NCI-H1105 (cell line): ENCODE results near the gene KLK3.
"Not testable (repeated sequence)": the region's sequence is repeated elsewhere in the genome, so short reads cannot be mapped to it uniquely, and the experiment has no call there.

Experiments
- DNase-seq: peaks from one replicate; lab custom pipeline; 2025; lab: John Stamatoyannopoulos, UW

The KLK3 gene

DNA sequence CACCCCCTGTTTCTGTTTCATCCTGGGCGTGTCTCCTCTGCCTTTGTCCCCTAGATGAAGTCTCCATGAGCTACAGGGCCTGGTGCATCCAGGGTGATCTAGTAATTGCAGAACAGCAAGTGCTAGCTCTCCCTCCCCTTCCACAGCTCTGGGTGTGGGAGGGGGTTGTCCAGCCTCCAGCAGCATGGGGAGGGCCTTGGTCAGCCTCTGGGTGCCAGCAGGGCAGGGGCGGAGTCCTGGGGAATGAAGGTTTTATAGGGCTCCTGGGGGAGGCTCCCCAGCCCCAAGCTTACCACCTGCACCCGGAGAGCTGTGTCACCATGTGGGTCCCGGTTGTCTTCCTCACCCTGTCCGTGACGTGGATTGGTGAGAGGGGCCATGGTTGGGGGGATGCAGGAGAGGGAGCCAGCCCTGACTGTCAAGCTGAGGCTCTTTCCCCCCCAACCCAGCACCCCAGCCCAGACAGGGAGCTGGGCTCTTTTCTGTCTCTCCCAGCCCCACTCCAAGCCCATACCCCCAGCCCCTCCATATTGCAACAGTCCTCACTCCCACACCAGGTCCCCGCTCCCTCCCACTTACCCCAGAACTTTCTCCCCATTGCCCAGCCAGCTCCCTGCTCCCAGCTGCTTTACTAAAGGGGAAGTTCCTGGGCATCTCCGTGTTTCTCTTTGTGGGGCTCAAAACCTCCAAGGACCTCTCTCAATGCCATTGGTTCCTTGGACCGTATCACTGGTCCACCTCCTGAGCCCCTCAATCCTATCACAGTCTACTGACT is at the start of gene KLK3:
TSS of gene KLK3 (plus strand) at position 280 of the 775 bp plus-strand sequence. CDS start at position 321, 41 bp downstream.
- no peak for DNase-seq

DNA sequence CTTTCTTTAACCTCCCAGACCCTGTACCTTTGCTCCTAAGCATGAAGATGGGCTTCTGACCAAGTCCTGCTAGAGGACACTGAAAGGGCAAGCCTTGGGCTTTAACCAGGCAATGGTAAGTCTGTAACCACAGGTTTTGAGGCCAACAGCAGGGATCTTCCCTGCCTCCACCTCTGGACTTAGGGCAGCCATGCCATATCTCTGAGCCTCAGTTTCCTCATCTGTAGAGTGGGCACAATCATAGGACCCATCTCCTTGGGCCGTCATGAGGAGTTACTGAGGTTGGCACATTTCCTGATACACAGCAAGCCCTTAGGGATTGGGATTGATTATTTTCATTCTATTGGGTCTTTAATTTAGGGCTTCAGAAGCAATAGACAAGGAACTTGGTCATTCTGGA is 45.9 kb upstream of the KLK3 start:
- DNase-seq: no peak

DNA sequence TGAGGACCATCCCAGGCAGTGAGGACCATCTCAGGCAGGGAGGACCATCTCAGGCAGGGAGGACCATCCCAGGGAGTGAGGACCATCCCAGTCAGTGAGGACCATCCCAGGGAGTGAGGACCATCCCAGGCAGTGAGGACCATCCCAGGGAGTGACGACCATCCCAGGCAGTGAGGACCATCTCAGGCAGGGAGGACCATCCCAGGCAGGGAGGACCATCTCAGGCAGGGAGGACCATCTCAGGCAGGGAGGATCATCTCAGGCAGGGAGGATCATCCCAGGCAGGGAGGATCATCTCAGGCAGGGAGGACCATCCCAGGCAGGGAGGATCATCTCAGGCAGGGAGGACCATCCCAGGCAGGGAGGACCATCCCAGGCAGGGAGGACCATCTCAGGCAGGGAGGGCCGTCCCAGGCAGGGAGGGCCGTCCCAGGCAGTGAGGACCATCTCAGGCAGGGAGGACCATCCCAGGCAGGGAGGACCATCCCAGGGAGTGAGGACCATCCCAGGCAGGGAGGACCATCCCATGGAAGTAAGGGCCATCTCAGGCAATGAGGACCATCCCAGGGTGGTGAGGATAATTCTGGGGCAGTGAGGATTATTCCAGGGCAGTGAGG is 43.0 kb upstream of the KLK3 start:
- not testable (repeated sequence) for DNase-seq

- DNase-seq: no peak
These were observed 42.2 kb upstream of the KLK3 start for GRCh38 chr19:50812474-50812873.

- no peak for DNase-seq
These were observed 39.8 kb upstream of the KLK3 start for GRCh38 chr19:50814883-50815282.

DNA sequence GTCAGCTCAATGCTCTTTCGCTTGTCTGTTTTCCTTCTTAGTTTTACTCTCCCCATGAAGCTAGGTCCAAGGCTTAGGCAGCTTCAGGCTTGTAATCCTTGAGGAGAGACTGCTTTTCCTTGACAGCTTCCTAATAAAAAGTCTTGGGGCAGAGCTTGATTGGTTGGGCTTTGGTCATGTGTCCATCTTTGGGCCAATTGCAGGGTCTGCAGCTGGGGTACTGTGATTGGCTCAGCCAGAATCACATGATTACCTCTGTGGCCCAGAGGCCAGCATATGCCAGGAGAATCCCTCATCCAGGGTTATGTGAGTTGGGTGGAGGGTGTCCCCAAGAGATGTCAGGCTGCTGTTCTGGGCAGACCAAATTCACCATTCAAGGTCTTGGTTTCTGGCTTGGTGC is 39.3 kb upstream of the KLK3 start:
- DNase-seq: no peak

DNA sequence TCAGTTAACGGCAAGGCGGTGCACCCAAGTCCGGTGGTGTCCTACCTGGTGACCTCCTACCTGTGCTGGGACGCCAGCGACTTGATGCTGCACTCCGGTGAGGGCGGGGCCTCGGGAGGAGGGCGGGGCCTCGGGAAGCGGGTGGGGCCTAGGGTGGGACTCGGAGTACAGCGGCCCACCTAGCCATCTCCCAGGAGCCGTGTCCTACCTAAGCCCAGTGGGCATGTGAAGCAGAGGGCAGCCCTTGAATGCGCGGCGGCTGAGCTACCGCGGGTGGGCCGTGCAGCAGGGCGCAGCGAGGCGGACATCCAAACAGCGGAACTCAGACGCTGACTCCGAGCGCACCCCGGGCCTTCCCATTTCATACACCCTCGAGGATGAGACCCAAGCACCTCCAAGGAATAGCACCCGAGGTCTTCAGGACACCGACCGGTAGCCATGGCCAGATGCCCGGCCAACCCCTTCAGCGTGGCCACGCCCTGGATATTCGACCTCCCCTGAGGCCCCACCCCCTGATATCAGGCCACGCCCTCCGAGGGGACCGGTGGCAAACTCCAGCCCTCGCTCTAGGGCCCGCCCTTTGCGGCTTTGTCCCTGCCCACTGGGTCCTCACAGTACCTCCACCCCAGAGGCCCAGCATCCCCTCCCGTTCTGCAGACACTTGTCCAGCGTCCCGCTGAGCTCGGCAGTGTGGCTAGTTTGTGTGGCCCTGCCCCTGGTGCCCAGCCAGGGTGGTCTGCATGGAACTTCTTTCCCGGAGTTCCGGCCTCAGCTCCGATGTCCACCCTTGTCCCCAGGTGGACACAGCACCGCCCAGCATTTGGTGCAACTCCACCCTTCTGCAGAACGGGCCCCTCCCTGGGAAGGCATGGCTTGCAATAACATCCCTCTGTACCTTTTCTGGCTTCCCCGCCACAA is 36.5 kb upstream of the KLK3 start:
- DNase-seq: peak; percentile 73

- DNase-seq: no peak
These were observed 35.7 kb upstream of the KLK3 start for GRCh38 chr19:50818859-50819472.

- DNase-seq: no peak
These were observed 35.1 kb upstream of the KLK3 start for GRCh38 chr19:50819636-50820035.

DNA sequence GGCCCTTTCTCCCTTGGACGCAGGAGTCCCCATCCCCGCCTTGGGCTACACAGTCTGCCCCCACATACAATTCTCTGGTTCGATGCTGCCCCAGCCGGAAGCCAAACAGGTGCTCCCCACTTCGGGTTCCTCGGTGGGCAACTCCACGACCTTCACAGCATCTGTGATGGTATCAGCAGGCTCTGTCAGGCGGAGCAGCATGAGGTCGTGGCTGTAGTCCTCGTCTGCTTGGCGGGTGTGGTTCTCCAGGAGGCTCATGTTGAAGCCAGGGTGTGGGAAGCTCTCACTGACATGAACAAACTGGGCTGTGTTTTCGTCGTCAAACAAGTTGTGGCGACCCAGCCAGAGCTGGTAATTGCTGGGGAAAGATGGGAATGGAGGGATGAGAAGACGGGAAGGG is 34.6 kb upstream of the KLK3 start:
- DNase-seq: no peak

DNA sequence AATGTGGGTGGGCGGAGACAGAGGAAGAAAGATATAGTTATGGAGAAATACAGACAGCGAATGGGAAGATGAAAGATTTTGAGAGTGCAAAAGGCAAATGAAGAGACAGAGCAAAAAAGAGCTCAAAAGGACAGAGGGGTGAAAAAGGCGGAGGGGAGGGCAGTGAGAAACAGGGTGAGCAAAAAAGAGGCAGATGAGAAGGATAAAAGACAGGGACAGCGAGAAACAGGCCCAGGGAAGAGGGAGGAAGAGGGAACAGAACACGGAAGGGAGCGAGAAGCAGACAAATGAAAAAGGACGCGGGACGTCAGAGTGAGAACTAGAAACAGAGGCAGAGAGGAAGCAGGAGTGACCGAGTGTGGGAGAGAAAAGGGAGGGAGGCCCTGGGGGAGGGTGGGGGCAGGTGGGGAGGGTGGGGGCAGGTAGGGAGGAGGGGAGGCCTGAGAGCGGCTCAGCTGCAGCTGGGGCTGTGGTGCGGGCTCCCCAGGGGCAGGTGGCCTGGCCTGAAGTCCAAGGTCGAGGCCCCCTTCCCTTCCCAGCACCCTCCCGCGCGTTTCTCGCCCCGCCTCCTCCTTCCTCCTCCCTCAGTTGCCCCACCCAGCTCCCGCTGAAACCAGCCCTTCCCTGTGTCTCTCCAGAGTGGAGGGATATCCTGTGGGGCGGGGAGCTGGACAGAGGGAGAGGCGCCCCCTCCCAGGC is 34.0 kb upstream of the KLK3 start:
- DNase-seq: no peak

GRCh38 chr19:50821248-50821612 is 33.5 kb upstream of the KLK3 start:
- DNase-seq: no peak

DNA sequence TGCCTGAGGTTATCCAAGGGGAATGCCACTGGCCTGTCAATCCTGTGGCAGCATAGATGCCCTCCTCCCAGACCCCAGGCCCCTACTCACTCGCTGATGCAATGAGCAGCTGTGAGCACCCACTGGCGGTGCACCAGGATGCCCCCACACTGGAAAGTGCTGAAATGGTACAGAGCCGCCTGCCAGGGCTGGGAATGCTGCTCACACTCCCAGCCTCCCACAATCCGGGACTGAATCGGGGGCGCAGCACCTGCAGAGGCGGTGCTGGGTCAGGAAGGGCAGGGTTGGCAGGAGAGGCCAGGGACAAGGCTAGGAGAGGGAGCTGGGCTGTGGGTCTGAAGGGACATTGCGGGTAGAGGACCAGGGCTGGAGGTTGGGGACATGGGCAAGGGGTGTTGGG is 33.1 kb upstream of the KLK3 start:
- DNase-seq: no peak

- DNase-seq: no peak
These were observed 32.0 kb upstream of the KLK3 start for GRCh38 chr19:50822661-50823208.

- no peak for DNase-seq
These were observed 31.2 kb upstream of the KLK3 start, which contains the start of gene KLK1 for GRCh38 chr19:50823389-50824042. Gene KLK1 (minus strand): TSS chr19:50823787. CDS start chr19:50823748, 39 bp downstream.

DNA sequence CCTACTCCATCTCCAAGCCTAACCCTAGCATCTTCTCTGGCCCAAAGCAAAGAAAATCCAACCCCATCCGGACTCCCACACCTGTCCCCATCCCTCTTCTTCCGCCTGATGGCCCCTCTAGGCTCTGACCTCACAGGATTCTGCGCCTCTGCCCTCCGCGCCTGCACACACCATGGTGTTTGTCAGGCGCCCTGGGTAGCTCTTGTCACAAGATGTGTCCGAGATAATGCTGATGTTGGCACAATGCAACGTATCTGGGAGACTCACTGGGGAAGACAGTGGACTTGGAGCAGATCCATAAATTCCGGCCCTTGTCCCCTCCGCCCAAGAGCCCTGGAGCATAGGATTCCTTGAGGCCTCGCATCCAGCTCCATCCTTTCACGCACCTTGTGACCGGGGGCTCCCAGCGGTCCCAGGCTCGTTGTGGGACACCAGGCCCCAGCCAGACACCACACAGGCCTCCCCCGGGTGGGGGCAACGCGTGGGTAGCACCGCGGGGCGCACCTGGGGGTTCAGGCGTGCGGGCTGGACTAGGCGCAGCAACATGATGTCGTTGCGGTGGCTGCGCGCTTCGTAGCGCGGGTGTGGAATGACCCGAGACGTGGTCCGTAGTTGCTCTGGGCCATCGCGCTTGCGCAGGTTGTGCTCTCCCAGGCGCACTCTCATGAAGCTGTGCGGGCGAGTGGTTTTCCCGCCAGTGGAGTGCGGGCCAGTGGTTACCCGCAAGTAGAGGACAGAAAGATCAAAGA is 28.0 kb upstream of the KLK3 start:
- DNase-seq: no peak

DNA sequence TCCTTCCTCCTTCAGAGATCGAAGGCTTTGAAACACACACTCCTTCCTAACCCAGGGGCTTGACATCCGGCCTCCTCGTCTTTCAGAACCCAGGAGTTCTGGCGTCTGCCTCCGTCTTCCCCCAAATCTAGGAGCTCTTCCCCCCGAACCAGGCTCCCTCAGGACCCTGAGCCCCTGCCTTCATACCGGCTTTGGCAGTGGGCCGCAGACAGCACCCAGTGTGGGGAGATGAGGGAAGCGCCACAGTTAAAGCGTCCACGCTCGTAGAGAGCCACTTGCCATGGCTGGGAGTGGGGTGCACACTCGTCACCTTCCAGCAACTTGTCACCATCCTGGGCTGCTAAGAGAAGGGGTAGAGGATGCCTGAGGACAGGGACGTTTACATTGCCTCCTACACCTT is 27.2 kb upstream of the KLK3 start:
- no peak for DNase-seq

DNA sequence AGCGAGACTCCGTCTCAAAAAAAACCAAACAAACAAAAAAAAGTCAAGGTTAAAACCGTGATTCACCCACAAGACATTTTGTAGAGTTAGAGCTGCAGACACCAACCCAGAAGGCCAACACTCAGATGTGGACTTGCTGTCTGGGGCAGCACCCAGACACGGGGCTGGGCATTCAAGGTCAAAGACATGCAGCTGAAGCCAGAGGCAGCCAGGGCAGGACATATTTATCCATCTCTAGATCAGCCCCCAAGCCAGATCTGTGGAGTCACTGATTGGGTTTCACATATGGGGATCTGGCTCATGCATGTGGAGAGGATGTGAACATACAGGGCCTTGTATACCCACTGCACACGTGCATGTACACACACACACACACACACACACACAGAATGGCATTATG is 24.9 kb upstream of the KLK3 start:
- no peak for DNase-seq

DNA sequence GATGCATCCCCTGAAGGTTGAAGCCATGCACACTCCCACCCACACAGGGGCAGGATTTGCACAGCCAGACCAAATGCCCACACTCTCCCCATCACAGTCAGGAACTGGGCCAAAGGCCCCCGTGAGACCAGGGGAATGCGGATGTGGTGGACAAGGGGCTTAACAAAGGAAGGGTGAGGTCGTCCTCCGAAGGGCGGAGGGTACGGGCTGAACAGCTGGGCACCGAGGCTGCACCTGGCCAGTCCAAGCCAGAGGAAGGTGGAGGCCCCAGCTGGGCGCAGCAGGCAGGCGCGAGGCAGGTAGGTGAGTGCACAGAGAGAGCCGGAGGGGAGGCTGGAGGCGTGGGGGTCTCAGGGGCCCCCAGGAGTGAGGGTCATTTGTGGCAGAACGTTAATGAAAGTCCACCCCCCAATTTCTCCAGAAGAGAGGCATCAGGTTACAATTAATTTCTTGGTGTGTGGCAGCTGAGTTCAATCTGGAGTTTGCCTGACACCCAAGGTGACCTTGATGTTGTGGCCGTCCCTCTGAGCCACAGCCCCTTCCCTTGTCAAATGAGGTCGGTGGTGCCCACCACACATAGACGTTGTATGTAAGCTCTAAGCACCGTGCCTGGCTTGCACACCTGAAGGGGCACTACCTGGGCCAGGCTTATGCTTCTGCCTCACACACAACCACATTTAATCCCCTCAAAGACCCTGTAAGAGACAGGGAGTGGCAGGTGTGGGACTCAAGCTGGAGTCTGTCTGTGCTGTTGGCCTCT is 24.3 kb upstream of the KLK3 start:
- DNase-seq: no peak
